GM12878 (cell line): ENCODE results near the gene NACA. TPM values are rescaled to one million over a fixed set of nuclear protein-coding genes. Genes with fewer than 3 reads are reported as not detected.

Source experiments
- ATAC-seq: fragments of 200-7000 bp; cut with Tn5 transposase; 3 replicates; pipeline ENCODE4 v1.9.1; 2020; ENCODE audit warnings: mild to moderate bottlenecking, moderate library complexity
- BruUV-seq: library from RNA; stranded (reverse); fragments of 400-500 nt; replicated peaks from 2 replicates; lab custom pipeline; 2021; lab: Mats Ljungman, UMichigan
- CTCF ChIA-PET: fragments of 300-600 bp; sonication (Branson Sonifier 250); formaldehyde crosslinking; extraction: SDS; loops from one replicate; lab custom pipeline; 2021; ENCODE audit warnings: inconsistent platforms; lab: Yijun Ruan, JAX
- POLR2A ChIA-PET: fragments of 350-600 bp; formaldehyde crosslinking; extraction: SDS; loops from one replicate; lab custom pipeline; 2021; ENCODE audit warnings: inconsistent platforms; lab: Charles Lee
- RAD21 ChIA-PET: fragments of 300-600 bp; sonication (Branson Sonifier 250); formaldehyde crosslinking; loops from one replicate; lab custom pipeline; 2023; ENCODE audit warnings: antibody characterized with exemption; ENCODE audit not compliant: unreplicated experiment; lab: Charles Lee
- SMC1A ChIA-PET: fragments of 300-600 bp; sonication (Branson Sonifier 250); formaldehyde crosslinking; loops from one replicate; lab custom pipeline; 2023; ENCODE audit not compliant: unreplicated experiment, uncharacterized antibody; lab: Charles Lee
- DNase-seq: peaks from one replicate; pipeline ENCODE4 v3.0.0-alpha.2; 2011; ENCODE audit warnings: low read depth, low spot score
- FAIRE-seq: peaks from 3 replicates; lab custom pipeline; 2011; peaks lifted over from hg19 to GRCh38; lab: Jason Lieb, UNC
- H2AFZ ChIP-seq: 2 replicates; pipeline ENCODE4 v1.6.0; 2011; ENCODE audit warnings: low read depth, low read length, control low read depth; ENCODE audit not compliant: control insufficient read depth
- H3K27ac ChIP-seq: 2 replicates; pipeline ENCODE4 v1.5.1; 2011; ENCODE audit warnings: control low read depth; ENCODE audit not compliant: control insufficient read depth, insufficient read depth
- H3K27me3 ChIP-seq, 2 experiments: replicated peaks in 1 of 2; 2 replicates each; pipeline versions ENCODE4 v1.6.0 to v1.6.1; 2011; ENCODE audit warnings: low read length in 1 of 2; ENCODE audit not compliant: control insufficient read depth in 2 of 2, insufficient read depth in 2 of 2
- H3K36me3 ChIP-seq, 2 experiments: 2 replicates each; pipeline ENCODE4 v1.5.1; 2011; ENCODE audit warnings: low read length in 1 of 2; ENCODE audit not compliant: control insufficient read depth in 2 of 2, insufficient read depth in 2 of 2
- H3K4me1 ChIP-seq: 2 replicates; pipeline ENCODE4 v1.6.1; 2011; ENCODE audit warnings: mild to moderate bottlenecking, low read length, moderate library complexity, mixed read lengths; ENCODE audit not compliant: control insufficient read depth, insufficient read depth
- H3K4me2 ChIP-seq: 2 replicates; pipeline ENCODE4 v1.6.0; 2011; ENCODE audit warnings: control low read depth; ENCODE audit not compliant: control insufficient read depth, insufficient read depth
- H3K4me3 ChIP-seq: fragments of 200-600 bp; sonication (generic); 2 replicates; pipeline ENCODE4 v1.5.1; 2016
- H3K79me2 ChIP-seq: 2 replicates; pipeline ENCODE4 v1.6.0; 2011; ENCODE audit warnings: low read length; ENCODE audit not compliant: control insufficient read depth, insufficient read depth
- H3K9ac ChIP-seq: 2 replicates; pipeline ENCODE4 v1.8.0; 2011; ENCODE audit warnings: low read length, control low read depth, mixed read lengths; ENCODE audit not compliant: control insufficient read depth, insufficient read depth
- H3K9me3 ChIP-seq: replicated peaks from 3 replicates; pipeline ENCODE4 v1.5.1; 2011; ENCODE audit warnings: mild to moderate bottlenecking, low read length; ENCODE audit not compliant: control insufficient read depth, insufficient read depth
- H4K20me1 ChIP-seq: 2 replicates; pipeline ENCODE4 v1.6.0; 2011; ENCODE audit not compliant: control insufficient read depth, insufficient read depth
- EZH2 ChIP-seq: IDR thresholded peaks from 2 replicates; pipeline ENCODE4 v1.6.1; 2012; ENCODE audit warnings: low read depth, mild to moderate bottlenecking, control low read depth, inconsistent platforms, low read length, borderline replicate concordance; ENCODE audit not compliant: control insufficient read depth
- MYC ChIP-seq: IDR thresholded peaks from 2 replicates; pipeline ENCODE4 v1.6.1; 2011; ENCODE audit warnings: mild to moderate bottlenecking, low read length, moderate library complexity, inconsistent platforms; ENCODE audit not compliant: insufficient read depth, insufficient replicate concordance, insufficient read length, severe bottlenecking
- SMAD1 ChIP-seq: fragments of 450-650 bp; IDR thresholded peaks from 2 replicates; pipeline ENCODE4 v1.6.1; 2018; ENCODE audit warnings: mild to moderate bottlenecking, low read depth; ENCODE audit not compliant: partially characterized antibody
- ZNF622 ChIP-seq: fragments of 450-650 bp; IDR thresholded peaks from 2 replicates; pipeline ENCODE4 v1.6.1; 2017; ENCODE audit warnings: mild to moderate bottlenecking, inconsistent platforms
- WGBS: methylation state at CpG from one replicate; pipeline ENCODE4 v1.1.6; 2016; ENCODE audit warnings: low lambda C conversion rate; ENCODE audit not compliant: insufficient replicate concordance, insufficient coverage; ENCODE audit errors: missing lambda C conversion rate; 5-methylcytosine and 5-hydroxymethylcytosine counted together
- in situ Hi-C: fragments of 300-500 bp; cut with MboI; formaldehyde crosslinking; loops from 9 replicates; pipeline ENCODE4 v1.14.3; 2018; ENCODE audit warnings: mixed read lengths
- intact Hi-C: fragments of 100-400 bp; cut with micrococcal nuclease; formaldehyde crosslinking; loops from one replicate; pipeline ENCODE4 v1.14.2; 2022; ENCODE audit not compliant: unreplicated experiment
- polyA plus RNA-seq, 11 experiments: library from polyadenylated mRNA; depleted of rRNA in 4 of 11; unstranded in 6 of 11; stranded (reverse) in 5 of 11; fragments of >200 nt; fragmentation: Nextera tagmentation in 4 of 11; fragmentation: Illumina TruSeq in 1 of 11; extraction: Ambion mirVana in 4 of 11; extraction: Trizol in 1 of 11; gene quantifications; 1 replicate in 1 of 11; 2 replicates in 10 of 11; pipeline versions ENCODE4 v1.2.1 to v1.2.3, GENCODE V29; 2011 to 2016; ENCODE audit warnings: inconsistent platforms in 2 of 11, missing spikeins in 2 of 11, low read depth in 1 of 11
- total RNA-seq, 4 experiments: library from RNA; depleted of rRNA in 3 of 4; stranded (reverse); fragments of >200 nt in 3 of 4; fragmentation: Illumina TruSeq in 1 of 4; extraction: Trizol in 1 of 4; gene quantifications; 2 replicates each; pipeline versions ENCODE4 v1.2.1 to v1.2.3, GENCODE V29; 2013 to 2021
- TF ChIP-seq, protein P1 (sequence below): fragments of 450-650 bp; IDR thresholded peaks from 2 replicates; pipeline ENCODE4 v1.6.1; 2017; ENCODE audit warnings: mild to moderate bottlenecking, low read depth, inconsistent platforms; ENCODE audit not compliant: poor library complexity, severe bottlenecking

NACA gene
- total and polyA plus RNA-seq, 10 of the 15 experiments (the other 5 are each of a cell fraction or from before 2014, with no cell fraction given) = 1,181 to 2,782 (median 1,905) TPM

DNA sequence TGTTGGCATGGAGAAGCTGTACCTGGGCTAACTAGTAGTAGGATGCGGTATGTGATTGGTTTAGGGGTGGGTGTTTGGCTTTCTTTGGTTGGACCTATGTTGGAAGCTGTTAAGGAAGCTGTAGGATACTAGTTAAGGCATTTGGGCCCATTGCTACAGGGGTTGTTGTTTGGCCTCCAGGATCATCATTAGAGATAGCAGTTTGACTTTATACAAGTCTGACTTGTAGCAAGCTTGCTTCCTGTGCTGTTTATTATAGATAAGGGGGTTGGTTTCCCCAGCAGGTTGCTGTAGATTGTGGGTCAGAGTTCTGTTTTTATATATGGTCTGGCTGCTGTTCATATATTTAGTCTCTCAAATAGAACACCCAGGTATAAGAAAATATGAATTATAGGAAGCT lies 28.5 kb upstream of the NACA start:
- BruUV-seq = no TSS peak
- in situ Hi-C loops = no loop called here
- WGBS = 94% methylated on average over 1 of the region's 1 CpG

More for the DNA sequence above, 28.5 kb upstream of the NACA start:
- ChIA-PET CTCF (interaction anchor here (0.7 to 11.6 kb wide), 12 partner anchors 9 to 371 kb away, joined by 3 to 177 read pairs (median 4); partner anchors contain the start of genes HSD17B6, STAT6 and ZBTB39), RAD21 (interaction anchor here (1.2 to 4.4 kb wide), 4 partner anchors 37 to 358 kb away, joined by 3 to 22 read pairs (median 5); partner anchors contain the start of gene STAT6), POLR2A (interaction anchor here (0.6 to 1.1 kb wide), 3 partner anchors 13 to 340 kb away, joined by 3 to 6 read pairs (median 3); no protein-coding TSS in a partner anchor), SMC1A (interaction anchor here (0.8 to 12.1 kb wide), 7 partner anchors 14 to 358 kb away, joined by 3 to 125 read pairs (median 4); partner anchors contain the start of genes STAT6 and ZBTB39)
- no peak overlapping the region for H3K27ac ChIP-seq
- H2AFZ ChIP-seq = no peak overlapping the region
- H4K20me1 ChIP-seq = no peaks in the 10 kb centered on the region
- H3K4me2 ChIP-seq = no peak overlapping the region
- H3K27me3 ChIP-seq = no peaks in the 10 kb centered on the region
- ATAC-seq = no peak
- H3K36me3 ChIP-seq = no peaks in the 10 kb centered on the region
- FAIRE-seq = no peak
- peaks cover 19% of the 10 kb centered on the region for H3K4me1 ChIP-seq
- no peak overlapping the region for H3K4me3 ChIP-seq
- DNase-seq = no peak
- TF ChIP-seq SMAD1 (no peak), EZH2 (no peak), MYC (no peak), ZNF622 (no peak)
- TF ChIP-seq, protein P1, sequence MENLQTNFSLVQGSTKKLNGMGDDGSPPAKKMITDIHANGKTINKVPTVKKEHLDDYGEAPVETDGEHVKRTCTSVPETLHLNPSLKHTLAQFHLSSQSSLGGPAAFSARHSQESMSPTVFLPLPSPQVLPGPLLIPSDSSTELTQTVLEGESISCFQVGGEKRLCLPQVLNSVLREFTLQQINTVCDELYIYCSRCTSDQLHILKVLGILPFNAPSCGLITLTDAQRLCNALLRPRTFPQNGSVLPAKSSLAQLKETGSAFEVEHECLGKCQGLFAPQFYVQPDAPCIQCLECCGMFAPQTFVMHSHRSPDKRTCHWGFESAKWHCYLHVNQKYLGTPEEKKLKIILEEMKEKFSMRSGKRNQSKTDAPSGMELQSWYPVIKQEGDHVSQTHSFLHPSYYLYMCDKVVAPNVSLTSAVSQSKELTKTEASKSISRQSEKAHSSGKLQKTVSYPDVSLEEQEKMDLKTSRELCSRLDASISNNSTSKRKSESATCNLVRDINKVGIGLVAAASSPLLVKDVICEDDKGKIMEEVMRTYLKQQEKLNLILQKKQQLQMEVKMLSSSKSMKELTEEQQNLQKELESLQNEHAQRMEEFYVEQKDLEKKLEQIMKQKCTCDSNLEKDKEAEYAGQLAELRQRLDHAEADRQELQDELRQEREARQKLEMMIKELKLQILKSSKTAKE = no peak
- H3K79me2 ChIP-seq = peaks cover 19% of the 10 kb centered on the region
- H3K9me3 ChIP-seq = no peaks in the 10 kb centered on the region; the same call in 2 of the 3 replicates
- intact Hi-C loops = loop anchor here (2.0 to 5.0 kb wide), 3 partner anchors 65 to 359 kb away; partner anchors contain the start of genes PTGES3 and STAT6
- H3K9ac ChIP-seq = no peak overlapping the region
